ENCODE measurements around the gene PLXND1. TPM values are rescaled to one million over a fixed set of nuclear protein-coding genes. Genes with fewer than 3 reads are reported as not detected.
A peak's percentile ranks its signal among the peaks of the same experiment; 100 is the strongest.

PLXND1 gene
- total and polyA plus RNA-seq, 2 donors from 2014 or later = 67.0 to 152 TPM

DNA sequence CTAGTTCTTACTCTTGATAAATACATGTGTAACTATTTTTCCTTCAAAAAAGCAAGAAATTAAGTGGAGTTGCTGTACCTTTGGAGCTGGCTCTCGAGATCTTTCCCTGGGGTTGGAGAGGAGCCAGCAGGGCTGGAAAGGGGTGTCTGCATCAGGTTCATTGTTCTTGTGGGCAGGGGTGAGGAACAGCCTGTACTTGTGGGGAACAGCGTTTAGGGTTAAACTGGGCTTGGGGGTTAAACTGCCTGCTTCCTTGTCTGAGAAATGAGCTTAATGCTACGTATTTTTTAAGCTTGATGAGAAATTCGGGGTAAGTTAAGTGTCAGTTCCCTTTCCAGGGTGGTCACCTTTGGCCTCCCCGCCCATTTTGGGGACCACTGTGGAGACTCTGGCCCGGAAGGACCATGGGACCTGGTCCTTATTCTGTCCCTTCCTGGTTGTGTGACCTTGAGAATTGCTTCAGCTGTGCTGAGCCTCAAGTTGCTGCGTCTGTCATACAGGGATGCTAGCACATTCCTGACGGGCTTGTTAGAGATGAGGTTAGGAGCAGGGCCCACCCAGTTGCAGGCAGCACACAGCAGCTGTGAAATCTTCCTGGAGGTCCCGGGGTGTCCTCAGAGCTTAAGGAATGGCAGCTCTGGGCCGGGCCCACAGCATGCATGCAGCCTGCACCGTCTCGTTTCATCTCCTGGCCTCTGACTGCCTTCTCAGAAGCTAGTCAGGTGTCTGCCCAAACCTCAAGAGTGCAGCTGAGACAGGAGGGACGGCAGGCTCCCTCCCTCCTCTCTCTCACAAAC is 51.9 kb downstream of the PLXND1 start:
- FAIRE-seq (no peak), DNase-seq (no peak)
- no peak overlapping the region for H3K9ac ChIP-seq (ENCODE audit: low read length in 3 of 3)
- H3K27me3 ChIP-seq (ENCODE audit: control insufficient read depth, insufficient read depth, low read length) = no peaks in the 10 kb centered on the region
- TF ChIP-seq, protein P1, sequence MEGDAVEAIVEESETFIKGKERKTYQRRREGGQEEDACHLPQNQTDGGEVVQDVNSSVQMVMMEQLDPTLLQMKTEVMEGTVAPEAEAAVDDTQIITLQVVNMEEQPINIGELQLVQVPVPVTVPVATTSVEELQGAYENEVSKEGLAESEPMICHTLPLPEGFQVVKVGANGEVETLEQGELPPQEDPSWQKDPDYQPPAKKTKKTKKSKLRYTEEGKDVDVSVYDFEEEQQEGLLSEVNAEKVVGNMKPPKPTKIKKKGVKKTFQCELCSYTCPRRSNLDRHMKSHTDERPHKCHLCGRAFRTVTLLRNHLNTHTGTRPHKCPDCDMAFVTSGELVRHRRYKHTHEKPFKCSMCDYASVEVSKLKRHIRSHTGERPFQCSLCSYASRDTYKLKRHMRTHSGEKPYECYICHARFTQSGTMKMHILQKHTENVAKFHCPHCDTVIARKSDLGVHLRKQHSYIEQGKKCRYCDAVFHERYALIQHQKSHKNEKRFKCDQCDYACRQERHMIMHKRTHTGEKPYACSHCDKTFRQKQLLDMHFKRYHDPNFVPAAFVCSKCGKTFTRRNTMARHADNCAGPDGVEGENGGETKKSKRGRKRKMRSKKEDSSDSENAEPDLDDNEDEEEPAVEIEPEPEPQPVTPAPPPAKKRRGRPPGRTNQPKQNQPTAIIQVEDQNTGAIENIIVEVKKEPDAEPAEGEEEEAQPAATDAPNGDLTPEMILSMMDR (IDR thresholded peaks at IDR 0.05; ENCODE audit: borderline replicate concordance, extremely low read depth, insufficient read depth) = no peak
- peaks cover 0 to 6% (median 3%) of the 10 kb centered on the region in 3 donors for H3K4me1 ChIP-seq (ENCODE audit: control insufficient read depth in 2 of 3, insufficient read depth in 2 of 3, low read depth in 1 of 3, low read length in 3 of 3)
- no peak overlapping the region for H3K4me3 ChIP-seq (ENCODE audit: low read length in 3 of 3)
- H3K9me3 ChIP-seq (ENCODE audit: control insufficient read depth in 2 of 3, insufficient read depth in 1 of 3, low read length in 3 of 3) = no peaks in the 10 kb centered on the region
- peak overlapping the region in 1 of 2 donors; percentile 27 for H3K27ac ChIP-seq (ENCODE audit: low read depth in 2 of 2, low read length in 2 of 2)
- no peaks in the 10 kb centered on the region for H3K36me3 ChIP-seq (ENCODE audit: control insufficient read depth in 2 of 3, insufficient read depth in 3 of 3, low read length in 3 of 3)
- intact Hi-C loops (cut with DNase I) = no loop called here

DNA sequence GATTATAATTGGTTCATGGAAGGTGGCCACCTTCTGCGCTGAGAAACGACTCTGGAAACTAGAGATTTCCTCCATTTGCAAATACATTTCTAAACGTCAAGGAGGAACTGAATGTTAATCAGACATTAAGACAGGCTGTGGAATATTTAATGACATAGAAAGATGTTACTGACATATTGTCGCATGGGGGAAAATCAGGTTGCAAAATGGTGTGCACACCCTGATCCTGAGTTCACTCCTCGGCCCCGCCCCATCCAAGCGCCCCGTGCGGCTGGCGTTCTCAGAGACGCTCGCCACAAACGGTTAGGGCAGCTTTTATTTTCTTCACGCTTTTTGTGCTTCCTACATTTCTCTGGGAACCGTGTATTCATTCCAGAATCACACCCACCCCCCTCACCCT is 52.8 kb downstream of the PLXND1 start:
- DNase-seq (no peak), FAIRE-seq (no peak)
- Histone ChIP-seq H3K9me3 (ENCODE audit: control insufficient read depth in 2 of 3, insufficient read depth in 1 of 3, low read length in 3 of 3) (no peaks in the 10 kb centered on the region), H3K27ac (ENCODE audit: low read depth in 2 of 2, low read length in 2 of 2) (no peak overlapping the region), H3K9ac (ENCODE audit: low read length in 3 of 3) (no peak overlapping the region), H3K36me3 (ENCODE audit: control insufficient read depth in 2 of 3, insufficient read depth in 3 of 3, low read length in 3 of 3) (no peaks in the 10 kb centered on the region), H3K4me1 (ENCODE audit: control insufficient read depth in 2 of 3, insufficient read depth in 2 of 3, low read depth in 1 of 3, low read length in 3 of 3) (peaks cover 0 to 6% (median 0%) of the 10 kb centered on the region in 3 donors), H3K27me3 (ENCODE audit: control insufficient read depth, insufficient read depth, low read length) (no peaks in the 10 kb centered on the region), H3K4me3 (ENCODE audit: low read length in 3 of 3) (no peak overlapping the region)
- intact Hi-C loops (cut with DNase I) = no loop called here
- TF ChIP-seq, protein P1 (IDR thresholded peaks at IDR 0.05; ENCODE audit: borderline replicate concordance, extremely low read depth, insufficient read depth) = no peak

DNA sequence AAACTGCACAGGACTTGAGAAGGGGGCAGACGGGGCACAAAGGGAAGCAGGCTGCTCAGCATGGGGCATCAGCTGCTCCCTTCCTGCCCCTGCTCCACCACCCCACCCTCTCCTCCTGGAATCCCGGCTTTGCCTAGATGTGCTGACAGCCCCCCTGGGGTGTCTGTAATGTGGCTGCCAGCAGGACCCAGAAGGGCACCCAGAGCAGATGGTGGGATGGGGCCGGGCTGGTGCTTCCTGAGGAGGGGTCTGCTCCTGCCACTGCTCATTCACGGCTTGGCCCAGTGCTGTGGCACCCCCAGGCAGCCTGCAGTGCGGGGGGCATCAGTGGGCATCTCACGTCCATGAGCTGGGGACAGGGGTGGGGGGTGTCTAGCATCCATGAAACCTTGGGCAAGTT is 53.3 kb downstream of the PLXND1 start:
- no peak for DNase-seq
- H3K4me1 ChIP-seq (ENCODE audit: control insufficient read depth in 2 of 3, insufficient read depth in 2 of 3, low read depth in 1 of 3, low read length in 3 of 3) = peaks cover 0 to 6% (median 0%) of the 10 kb centered on the region in 3 donors
- no peak overlapping the region for H3K4me3 ChIP-seq (ENCODE audit: low read length in 3 of 3)
- intact Hi-C loops (cut with DNase I) = no loop called here
- H3K27me3 ChIP-seq (ENCODE audit: control insufficient read depth, insufficient read depth, low read length) = no peaks in the 10 kb centered on the region
- TF ChIP-seq, protein P1 (IDR thresholded peaks at IDR 0.05; ENCODE audit: borderline replicate concordance, extremely low read depth, insufficient read depth) = no peak
- no peak overlapping the region for H3K27ac ChIP-seq (ENCODE audit: low read depth in 2 of 2, low read length in 2 of 2)
- no peak for FAIRE-seq
- H3K9me3 ChIP-seq (ENCODE audit: control insufficient read depth in 2 of 3, insufficient read depth in 1 of 3, low read length in 3 of 3) = no peaks in the 10 kb centered on the region
- no peak overlapping the region for H3K9ac ChIP-seq (ENCODE audit: low read length in 3 of 3)
- H3K36me3 ChIP-seq (ENCODE audit: control insufficient read depth in 2 of 3, insufficient read depth in 3 of 3, low read length in 3 of 3) = no peaks in the 10 kb centered on the region

Data from kidney (tissue), 14 donors.